Stomach (tissue), 4 donors: ENCODE measurements around the gene C16orf90.

Experiments
- CTCF ChIP-seq, 7 experiments: fragments of 450-650 bp in 4 of 7; fragments of 200-600 bp in 3 of 7; sonication (generic) in 3 of 7; IDR thresholded peaks; one replicate each; pipeline ENCODE4 v1.5.1; 2016 to 2019; ENCODE audit warnings: antibody characterized with exemption in 7 of 7, control low read depth in 2 of 7, mild to moderate bottlenecking in 1 of 7
- POLR2A ChIP-seq, 4 donors: fragments of 450-650 bp; IDR thresholded peaks; one replicate each; pipeline ENCODE4 v1.6.1; 2016; ENCODE audit warnings: antibody characterized with exemption in 4 of 4, control low read depth in 2 of 4, mild to moderate bottlenecking in 1 of 4, moderate library complexity in 1 of 4

DNA sequence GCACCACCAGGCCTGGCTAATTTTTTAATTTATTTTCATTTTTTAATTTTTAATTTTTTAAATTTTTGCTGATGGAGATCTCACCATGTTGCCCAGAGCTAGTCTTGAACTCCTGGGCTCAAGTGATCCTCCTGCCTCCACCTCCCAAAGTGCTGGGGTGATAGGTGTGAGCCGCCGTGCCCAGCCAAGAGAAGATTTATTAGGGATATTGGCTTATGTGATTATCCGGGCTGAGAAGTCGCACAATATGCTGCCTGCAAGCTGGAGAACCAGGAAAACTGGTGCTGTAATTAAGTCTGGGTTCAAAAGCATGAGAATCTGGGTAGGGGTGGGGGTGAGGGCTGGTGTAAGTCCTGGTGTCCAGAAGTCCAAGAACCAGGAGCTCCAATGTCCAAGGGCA lies 2.5 kb upstream of the C16orf90 start:
- TF ChIP-seq POLR2A (IDR thresholded peaks at IDR 0.05) = no peak
- TF ChIP-seq CTCF (IDR thresholded peaks at IDR 0.05) = no peak
